ENCODE results near the gene ZBTB26. TPM values are rescaled to one million over a fixed set of nuclear protein-coding genes. Genes with fewer than 3 reads are reported as not detected.

The ZBTB26 gene
- total and polyA plus RNA-seq, 2 experiments from 2014 or later = 3.3 to 8.1 TPM

GRCh38 chr9:122939601-122940000 is 8.3 kb upstream of the ZBTB26 start:
- no peak overlapping the region for H3K4me3 ChIP-seq
- TF ChIP-seq CTCF (IDR thresholded peaks at IDR 0.05; ENCODE audit: low read depth, low read length) = no peak
- H3K4me1 ChIP-seq (ENCODE audit: low read depth) = peaks cover 5% of the 10 kb centered on the region
- H3K9me3 ChIP-seq (ENCODE audit: low read depth) = no peaks in the 10 kb centered on the region
- peaks cover 20% of the 10 kb centered on the region for H3K36me3 ChIP-seq
- no peaks in the 10 kb centered on the region for H3K27me3 ChIP-seq
- peak overlapping the region; percentile 33 for H3K27ac ChIP-seq
- DNase-seq (ENCODE audit: low read depth in 1 of 2, low spot score in 1 of 2) = no peak

- no peak for TF ChIP-seq CTCF (IDR thresholded peaks at IDR 0.05; ENCODE audit: low read depth, low read length)
- Histone ChIP-seq H3K9me3 (ENCODE audit: low read depth) (no peaks in the 10 kb centered on the region), H3K27me3 (no peaks in the 10 kb centered on the region), H3K4me3 (no peak overlapping the region), H3K4me1 (ENCODE audit: low read depth) (peaks cover 10% of the 10 kb centered on the region), H3K27ac (no peak overlapping the region), H3K36me3 (peaks cover 20% of the 10 kb centered on the region)
- no peak for DNase-seq (ENCODE audit: low read depth in 1 of 2, low spot score in 1 of 2)
Observed at GRCh38 chr9:122936883-122937282, 5.6 kb upstream of the ZBTB26 start.

- TF ChIP-seq CTCF (IDR thresholded peaks at IDR 0.05; ENCODE audit: low read depth, low read length) = no peak
- H3K9me3 ChIP-seq (ENCODE audit: low read depth) = no peaks in the 10 kb centered on the region
- no peak overlapping the region for H3K27ac ChIP-seq
- H3K4me3 ChIP-seq = no peak overlapping the region
- DNase-seq (ENCODE audit: low read depth in 1 of 2, low spot score in 1 of 2) = no peak
- H3K27me3 ChIP-seq = no peaks in the 10 kb centered on the region
- H3K4me1 ChIP-seq (ENCODE audit: low read depth) = peaks cover 9% of the 10 kb centered on the region
- H3K36me3 ChIP-seq = peaks cover 20% of the 10 kb centered on the region
Observed at GRCh38 chr9:122936464-122936863, 5.2 kb upstream of the ZBTB26 start.

- no peak for TF ChIP-seq CTCF (IDR thresholded peaks at IDR 0.05; ENCODE audit: low read depth, low read length)
- no peaks in the 10 kb centered on the region for H3K9me3 ChIP-seq (ENCODE audit: low read depth)
- H3K4me1 ChIP-seq (ENCODE audit: low read depth) = peaks cover 18% of the 10 kb centered on the region
- no peaks in the 10 kb centered on the region for H3K36me3 ChIP-seq
- H3K27ac ChIP-seq = peak overlapping the region; percentile 96
- no peak for DNase-seq (ENCODE audit: low read depth in 1 of 2, low spot score in 1 of 2)
- H3K4me3 ChIP-seq = peak overlapping the region; percentile 95
- no peaks in the 10 kb centered on the region for H3K27me3 ChIP-seq
Observed at GRCh38 chr9:122930541-122931225, 629 bp downstream of the ZBTB26 start.

- Histone ChIP-seq H3K4me3 (peak overlapping the region; percentile 95), H3K4me1 (ENCODE audit: low read depth) (peaks cover 18% of the 10 kb centered on the region), H3K27ac (no peak overlapping the region), H3K27me3 (no peaks in the 10 kb centered on the region), H3K36me3 (no peaks in the 10 kb centered on the region), H3K9me3 (ENCODE audit: low read depth) (no peaks in the 10 kb centered on the region)
- TF ChIP-seq CTCF (IDR thresholded peaks at IDR 0.05; ENCODE audit: low read depth, low read length) = no peak
- DNase-seq (ENCODE audit: low read depth in 1 of 2, low spot score in 1 of 2) = no peak
Observed at GRCh38 chr9:122929796-122930354, 1.4 kb downstream of the ZBTB26 start.

Measured in cardiac muscle cell (in vitro differentiated cells and primary cell).